Hepatocyte (in vitro differentiated cells): ENCODE results near the gene KCTD10. TPM values are rescaled to one million over a fixed set of nuclear protein-coding genes. Genes with fewer than 3 reads are reported as not detected.

ENCODE experiments used
- DNase-seq: peaks from one replicate; pipeline ENCODE4 v3.0.0-alpha.2; 2016; ENCODE audit warnings: low spot score
- H2AFZ ChIP-seq: fragments of 200-600 bp; sonication (generic); 2 replicates; pipeline ENCODE4 v1.6.0; 2016; ENCODE audit warnings: antibody characterized with exemption, mild to moderate bottlenecking
- H3K27ac ChIP-seq: fragments of 200-600 bp; sonication (generic); 2 replicates; pipeline ENCODE4 v1.5.1; 2016; ENCODE audit warnings: mild to moderate bottlenecking
- H3K27me3 ChIP-seq: fragments of 200-600 bp; sonication (generic); 2 replicates; pipeline ENCODE4 v1.6.1; 2016
- H3K36me3 ChIP-seq: fragments of 200-600 bp; sonication (generic); replicated peaks from 2 replicates; pipeline ENCODE4 v1.5.1; 2016; ENCODE audit warnings: low read depth; ENCODE audit not compliant: insufficient read depth
- H3K4me1 ChIP-seq: fragments of 200-600 bp; sonication (generic); 2 replicates; pipeline ENCODE4 v1.5.1; 2016; ENCODE audit warnings: mild to moderate bottlenecking, moderate library complexity; ENCODE audit not compliant: insufficient read depth
- H3K4me2 ChIP-seq: fragments of 200-600 bp; sonication (generic); 2 replicates; pipeline ENCODE4 v1.6.0; 2016
- H3K4me3 ChIP-seq: fragments of 200-600 bp; sonication (generic); 2 replicates; pipeline ENCODE4 v1.5.1; 2016; ENCODE audit warnings: mild to moderate bottlenecking
- H3K79me2 ChIP-seq: fragments of 200-600 bp; sonication (generic); 2 replicates; pipeline ENCODE4 v1.6.0; 2017; ENCODE audit warnings: mild to moderate bottlenecking
- H3K9me2 ChIP-seq: fragments of 200-600 bp; sonication (generic); replicated peaks from 2 replicates; pipeline ENCODE4 v1.6.0; 2017; ENCODE audit warnings: mild to moderate bottlenecking; ENCODE audit not compliant: insufficient read depth
- H3K9me3 ChIP-seq: fragments of 200-600 bp; sonication (generic); 2 replicates; pipeline ENCODE4 v1.5.1; 2016; ENCODE audit warnings: low read depth, mild to moderate bottlenecking
- H4K20me1 ChIP-seq: fragments of 200-600 bp; sonication (generic); 2 replicates; pipeline ENCODE4 v1.6.0; 2016; ENCODE audit warnings: mild to moderate bottlenecking; ENCODE audit not compliant: insufficient read depth, poor library complexity, severe bottlenecking
- EZH2 ChIP-seq: fragments of 200-600 bp; sonication (generic); IDR thresholded peaks from 2 replicates; pipeline ENCODE4 v1.6.1; 2016; ENCODE audit warnings: antibody characterized with exemption, mild to moderate bottlenecking, borderline replicate concordance
- EZH2phosphoT487 ChIP-seq: fragments of 200-600 bp; sonication (generic); IDR thresholded peaks from one replicate; pipeline ENCODE4 v1.6.1; 2018; ENCODE audit warnings: antibody characterized with exemption, mild to moderate bottlenecking, low read depth, moderate library complexity; ENCODE audit not compliant: unreplicated experiment, severe bottlenecking
- WGBS: methylation state at CpG from one replicate; pipeline ENCODE4 v1.1.6; 2016; ENCODE audit warnings: low lambda C conversion rate; ENCODE audit errors: missing lambda C conversion rate; 5-methylcytosine and 5-hydroxymethylcytosine counted together
- polyA plus RNA-seq: library from polyadenylated mRNA; unstranded; fragments of >200 nt; fragmentation: Nextera tagmentation; extraction: Ambion mirVana; gene quantifications from 2 replicates; pipeline ENCODE4 v1.2.1, GENCODE V29; 2016
- total RNA-seq: library from RNA; depleted of rRNA; stranded (reverse); fragments of >200 nt; gene quantifications from 2 replicates; pipeline ENCODE4 v1.2.3, GENCODE V29; 2014
- TF ChIP-seq, protein P1 (sequence below): fragments of 200-600 bp; sonication (generic); IDR thresholded peaks from 2 replicates; pipeline ENCODE4 v1.5.1; 2016; ENCODE audit warnings: antibody characterized with exemption, mild to moderate bottlenecking; ENCODE audit not compliant: poor library complexity

KCTD10 gene
- total and polyA plus RNA-seq, 2 experiments from 2014 or later = 29.4 to 29.7 TPM

DNA sequence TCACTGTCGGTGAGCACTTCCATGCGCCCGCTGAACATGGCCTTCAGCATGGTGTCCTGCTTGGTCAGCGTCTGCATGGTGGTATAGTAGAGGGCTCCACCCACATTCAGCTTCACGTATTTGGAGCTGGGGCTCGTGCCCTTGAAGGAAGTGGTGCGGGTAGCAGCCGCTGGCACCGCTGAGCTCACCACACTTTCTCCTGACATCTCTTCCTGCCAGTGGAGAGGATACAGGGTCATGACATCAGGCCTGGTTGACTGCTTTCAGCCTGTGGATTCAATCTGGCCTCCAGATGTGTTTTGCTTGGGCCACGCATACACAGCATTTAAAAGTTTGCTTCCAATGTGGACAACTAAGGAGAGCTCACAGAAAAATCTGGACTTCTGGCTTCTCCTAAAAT is 7.6 kb downstream of the KCTD10 start:
- no peaks in the 10 kb centered on the region for H3K9me2 ChIP-seq
- no peaks in the 10 kb centered on the region for H3K9me3 ChIP-seq
- peaks cover 97% of the 10 kb centered on the region for H3K79me2 ChIP-seq
- no peak overlapping the region for H3K4me3 ChIP-seq
- no peaks in the 10 kb centered on the region for H3K27me3 ChIP-seq
- TF ChIP-seq EZH2phosphoT487 = no peak
- TF ChIP-seq, protein P1, sequence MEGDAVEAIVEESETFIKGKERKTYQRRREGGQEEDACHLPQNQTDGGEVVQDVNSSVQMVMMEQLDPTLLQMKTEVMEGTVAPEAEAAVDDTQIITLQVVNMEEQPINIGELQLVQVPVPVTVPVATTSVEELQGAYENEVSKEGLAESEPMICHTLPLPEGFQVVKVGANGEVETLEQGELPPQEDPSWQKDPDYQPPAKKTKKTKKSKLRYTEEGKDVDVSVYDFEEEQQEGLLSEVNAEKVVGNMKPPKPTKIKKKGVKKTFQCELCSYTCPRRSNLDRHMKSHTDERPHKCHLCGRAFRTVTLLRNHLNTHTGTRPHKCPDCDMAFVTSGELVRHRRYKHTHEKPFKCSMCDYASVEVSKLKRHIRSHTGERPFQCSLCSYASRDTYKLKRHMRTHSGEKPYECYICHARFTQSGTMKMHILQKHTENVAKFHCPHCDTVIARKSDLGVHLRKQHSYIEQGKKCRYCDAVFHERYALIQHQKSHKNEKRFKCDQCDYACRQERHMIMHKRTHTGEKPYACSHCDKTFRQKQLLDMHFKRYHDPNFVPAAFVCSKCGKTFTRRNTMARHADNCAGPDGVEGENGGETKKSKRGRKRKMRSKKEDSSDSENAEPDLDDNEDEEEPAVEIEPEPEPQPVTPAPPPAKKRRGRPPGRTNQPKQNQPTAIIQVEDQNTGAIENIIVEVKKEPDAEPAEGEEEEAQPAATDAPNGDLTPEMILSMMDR = no peak
- TF ChIP-seq EZH2 = no peak
- H3K4me2 ChIP-seq = no peak overlapping the region
- DNase-seq = no peak
- WGBS = 92% methylated on average over 10 of the region's 10 CpGs
- H3K4me1 ChIP-seq = no peaks in the 10 kb centered on the region
- no peak overlapping the region for H3K27ac ChIP-seq
- no peaks in the 10 kb centered on the region for H3K36me3 ChIP-seq
- H2AFZ ChIP-seq = no peak overlapping the region
- H4K20me1 ChIP-seq = peaks cover 30% of the 10 kb centered on the region

DNA sequence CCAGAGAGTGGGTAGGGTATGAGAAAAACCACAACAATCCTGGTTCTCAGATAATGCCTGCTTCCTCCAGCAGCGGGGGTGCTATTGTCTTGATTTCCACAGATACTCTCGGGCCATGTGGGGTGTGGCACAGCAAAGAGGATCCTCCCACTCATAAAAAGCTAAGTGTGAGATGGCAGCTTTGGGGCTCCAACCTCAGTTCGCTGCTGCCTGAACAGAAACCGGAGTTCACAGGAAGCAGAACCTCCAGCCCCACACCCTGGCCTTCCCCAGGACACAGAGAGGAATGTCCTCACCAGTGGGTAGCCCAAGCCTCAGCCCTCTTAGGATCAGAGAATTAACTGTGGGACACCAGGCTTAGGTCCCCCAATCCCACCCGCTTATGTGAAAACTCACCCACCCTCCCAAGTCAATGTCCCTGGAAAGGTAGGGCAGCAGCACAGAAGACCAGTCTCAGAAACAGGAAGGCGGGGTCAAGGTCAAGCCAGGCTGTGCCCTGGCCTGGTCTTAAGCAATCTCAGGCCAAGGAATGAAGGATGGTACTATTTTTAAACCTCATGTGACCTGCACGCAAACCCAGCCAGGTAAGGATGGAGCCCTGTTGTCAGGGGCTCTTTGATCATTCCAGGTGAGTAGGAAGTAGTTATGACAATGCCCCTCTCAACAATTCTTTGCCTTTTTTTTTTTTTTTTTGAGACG is 9.0 kb downstream of the KCTD10 start:
- Histone ChIP-seq H3K36me3 (no peaks in the 10 kb centered on the region), H3K4me2 (no peak overlapping the region), H3K79me2 (peaks cover 90% of the 10 kb centered on the region), H3K9me2 (no peaks in the 10 kb centered on the region), H2AFZ (no peak overlapping the region), H3K9me3 (no peaks in the 10 kb centered on the region), H3K4me1 (peaks cover 10% of the 10 kb centered on the region), H3K4me3 (no peak overlapping the region), H4K20me1 (peaks cover 21% of the 10 kb centered on the region), H3K27me3 (no peaks in the 10 kb centered on the region), H3K27ac (no peak overlapping the region)
- WGBS = 82% methylated on average over 8 of the region's 8 CpGs
- TF ChIP-seq, protein P1 = no peak
- TF ChIP-seq EZH2 (no peak), EZH2phosphoT487 (no peak)
- no peak for DNase-seq

DNA sequence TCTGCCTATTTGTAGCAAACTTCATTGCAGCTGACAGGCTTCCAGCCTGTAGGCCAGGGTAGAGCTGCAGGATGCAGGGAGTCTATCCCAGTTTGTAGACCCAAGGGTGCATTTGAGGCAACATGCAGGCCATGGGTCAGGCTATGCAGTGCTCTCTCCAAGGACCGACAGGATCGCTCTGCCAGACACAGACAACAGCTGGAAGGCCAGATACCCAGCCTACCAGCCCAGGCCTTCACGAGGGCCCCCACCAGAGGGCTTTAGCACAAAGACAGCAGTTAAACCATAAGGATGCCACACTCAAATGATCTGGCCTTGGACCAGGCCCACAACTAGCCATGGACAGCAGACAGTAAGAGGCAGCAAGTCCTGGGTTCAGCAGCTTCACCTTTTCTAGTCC is 10.3 kb downstream of the KCTD10 start:
- H3K79me2 ChIP-seq = peaks cover 77% of the 10 kb centered on the region
- no peak overlapping the region for H3K4me3 ChIP-seq
- no peak overlapping the region for H3K27ac ChIP-seq
- H3K9me3 ChIP-seq = no peaks in the 10 kb centered on the region
- H2AFZ ChIP-seq = no peak overlapping the region
- WGBS = 65% methylated on average over 3 of the region's 3 CpGs
- TF ChIP-seq EZH2 (no peak), EZH2phosphoT487 (no peak)
- TF ChIP-seq, protein P1 = no peak
- no peaks in the 10 kb centered on the region for H3K9me2 ChIP-seq
- no peaks in the 10 kb centered on the region for H3K27me3 ChIP-seq
- peaks cover 13% of the 10 kb centered on the region for H4K20me1 ChIP-seq
- H3K4me2 ChIP-seq = no peak overlapping the region
- peaks cover 21% of the 10 kb centered on the region for H3K4me1 ChIP-seq
- DNase-seq = no peak
- H3K36me3 ChIP-seq = no peaks in the 10 kb centered on the region
